H9 (cell line): ENCODE results near the gene FMN1. TPM values are rescaled to one million over a fixed set of nuclear protein-coding genes. Genes with fewer than 3 reads are reported as not detected.

Experiments used
- DNase-seq: peaks from one replicate; pipeline ENCODE4 v3.0.0-alpha.2; 2017
- H2AFZ ChIP-seq: one replicate; pipeline ENCODE4 v1.6.1; 2013; ENCODE audit warnings: mild to moderate bottlenecking, low read length, control low read depth, moderate library complexity
- H2AK5ac ChIP-seq: 2 replicates; pipeline ENCODE4 v1.6.1; 2013; ENCODE audit warnings: low read length, control low read depth, mixed read lengths; ENCODE audit not compliant: insufficient read length
- H2BK120ac ChIP-seq: one replicate; pipeline ENCODE4 v1.6.1; 2013; ENCODE audit warnings: low read depth, mild to moderate bottlenecking, low read length, control low read depth, inconsistent platforms; ENCODE audit not compliant: poor library complexity, severe bottlenecking
- H2BK12ac ChIP-seq: 2 replicates; pipeline ENCODE4 v1.6.1; 2013; ENCODE audit warnings: low read length, control low read depth, mixed read lengths, low read depth; ENCODE audit not compliant: insufficient read length
- H2BK15ac ChIP-seq: 2 replicates; pipeline ENCODE4 v1.6.1; 2013; ENCODE audit warnings: low read depth, low read length, control low read depth
- H2BK20ac ChIP-seq: one replicate; pipeline ENCODE4 v1.6.1; 2013; ENCODE audit warnings: low read depth, mild to moderate bottlenecking, low read length, control low read depth, inconsistent platforms; ENCODE audit not compliant: poor library complexity, severe bottlenecking
- H2BK5ac ChIP-seq: 2 replicates; pipeline ENCODE4 v1.6.1; 2013; ENCODE audit warnings: low read length, control low read depth, mixed read lengths; ENCODE audit not compliant: insufficient read length
- H3K14ac ChIP-seq: 2 replicates; pipeline ENCODE4 v1.6.1; 2013; ENCODE audit warnings: low read length, control low read depth; ENCODE audit not compliant: insufficient read depth
- H3K18ac ChIP-seq: 2 replicates; pipeline ENCODE4 v1.6.1; 2013; ENCODE audit warnings: low read depth, mild to moderate bottlenecking, mixed read lengths, low read length, control low read depth; ENCODE audit not compliant: insufficient read length
- H3K23ac ChIP-seq: 2 replicates; pipeline ENCODE4 v1.6.1; 2013; ENCODE audit warnings: low read length, control low read depth, mixed read lengths, low read depth; ENCODE audit not compliant: insufficient read length
- H3K23me2 ChIP-seq: 2 replicates; pipeline ENCODE4 v1.6.1; 2013; ENCODE audit warnings: low read depth, mild to moderate bottlenecking, mixed read lengths, low read length, control low read depth; ENCODE audit not compliant: insufficient read length, poor library complexity, severe bottlenecking
- H3K27ac ChIP-seq: 2 replicates; pipeline ENCODE4 v1.5.1; 2013; ENCODE audit warnings: low read length, control low read depth, mixed read lengths, low read depth; ENCODE audit not compliant: insufficient read length
- H3K27me3 ChIP-seq: 2 replicates; pipeline ENCODE4 v1.6.1; 2013; ENCODE audit warnings: low read length, control low read depth, inconsistent platforms; ENCODE audit not compliant: insufficient read depth
- H3K4ac ChIP-seq: 2 replicates; pipeline ENCODE4 v1.6.1; 2013; ENCODE audit warnings: low read depth, mild to moderate bottlenecking, control low read depth, inconsistent platforms, low read length, moderate library complexity
- H3K4me1 ChIP-seq: 2 replicates; pipeline ENCODE4 v1.6.1; 2013; ENCODE audit warnings: low read length, control low read depth, inconsistent platforms; ENCODE audit not compliant: insufficient read depth
- H3K4me2 ChIP-seq: 2 replicates; pipeline ENCODE4 v1.6.1; 2013; ENCODE audit warnings: low read length, control low read depth, mixed read lengths; ENCODE audit not compliant: insufficient read length, insufficient read depth
- H3K56ac ChIP-seq: 2 replicates; pipeline ENCODE4 v1.6.1; 2013; ENCODE audit warnings: low read depth, mild to moderate bottlenecking, mixed read lengths, low read length, control low read depth; ENCODE audit not compliant: insufficient read length
- H3K79me1 ChIP-seq: 2 replicates; pipeline ENCODE4 v1.6.1; 2013; ENCODE audit warnings: low read depth, mild to moderate bottlenecking, moderate library complexity, low read length, control low read depth, inconsistent platforms; ENCODE audit not compliant: insufficient read depth, poor library complexity, severe bottlenecking
- H3K79me2 ChIP-seq: 2 replicates; pipeline ENCODE4 v1.6.1; 2013; ENCODE audit warnings: low read length, control low read depth, inconsistent platforms; ENCODE audit not compliant: insufficient read depth
- H3K9ac ChIP-seq: 2 replicates; pipeline ENCODE4 v1.6.1; 2013; ENCODE audit warnings: low read length, control low read depth, mixed read lengths; ENCODE audit not compliant: insufficient read length; ENCODE audit errors: extremely low read depth
- H3K9me3 ChIP-seq: one replicate; pipeline ENCODE4 v1.6.1; 2013; ENCODE audit warnings: low read depth, low read length, inconsistent platforms; ENCODE audit not compliant: control insufficient read depth
- H3T11ph ChIP-seq: one replicate; pipeline ENCODE4 v1.6.1; 2013; ENCODE audit warnings: mild to moderate bottlenecking, low read length, control low read depth, inconsistent platforms
- H4K20me1 ChIP-seq: one replicate; pipeline ENCODE4 v1.6.1; 2013; ENCODE audit not compliant: control insufficient read depth, insufficient read length, insufficient read depth
- H4K5ac ChIP-seq: 2 replicates; pipeline ENCODE4 v1.6.1; 2013; ENCODE audit warnings: low read depth, mild to moderate bottlenecking, mixed read lengths, low read length, control low read depth; ENCODE audit not compliant: insufficient read length
- H4K8ac ChIP-seq: replicated peaks from 2 replicates; pipeline ENCODE4 v1.6.1; 2013; ENCODE audit warnings: low read length, control low read depth, mixed read lengths, low read depth; ENCODE audit not compliant: insufficient read length
- H4K91ac ChIP-seq: 2 replicates; pipeline ENCODE4 v1.6.1; 2013; ENCODE audit warnings: low read depth, mild to moderate bottlenecking, moderate library complexity, mixed read lengths, low read length, control low read depth; ENCODE audit not compliant: insufficient read length
- H3K27ac Mint-ChIP-seq, 3 experiments: 2 replicates in 2 of 3; 3 replicates in 1 of 3; pipeline ENCODE4 v1.8.0; 2020 to 2021; ENCODE audit warnings: mixed read lengths in 3 of 3, mild to moderate bottlenecking in 1 of 3, moderate library complexity in 1 of 3
- H3K27me3 Mint-ChIP-seq: 2 replicates; pipeline ENCODE4 v1.8.0; 2021; ENCODE audit warnings: low read depth, mild to moderate bottlenecking, moderate library complexity, mixed read lengths
- H3K36me3 Mint-ChIP-seq, 3 experiments: 2 replicates in 2 of 3; 3 replicates in 1 of 3; pipeline ENCODE4 v1.8.0; 2020 to 2021; ENCODE audit warnings: low read depth in 3 of 3, mixed read lengths in 3 of 3; ENCODE audit not compliant: insufficient read depth in 1 of 3
- H3K4me1 Mint-ChIP-seq, 2 experiments: 2 replicates each; pipeline ENCODE4 v1.8.0; 2020; ENCODE audit warnings: mixed read lengths in 2 of 2
- H3K4me3 Mint-ChIP-seq, 2 experiments: 2 replicates in 1 of 2; 3 replicates in 1 of 2; pipeline ENCODE4 v1.8.0; 2020 to 2021; ENCODE audit warnings: mild to moderate bottlenecking in 2 of 2, mixed read lengths in 2 of 2, moderate library complexity in 1 of 2
- H3K9me3 Mint-ChIP-seq, 2 experiments: 2 replicates in 1 of 2; 3 replicates in 1 of 2; pipeline ENCODE4 v1.8.0; 2020; ENCODE audit warnings: mild to moderate bottlenecking in 2 of 2, mixed read lengths in 2 of 2, moderate library complexity in 1 of 2
- CTCF ChIP-seq: fragments of 200-600 bp; sonication (generic); conservative IDR thresholded peaks from 3 replicates; pipeline ENCODE4 v1.8.0; 2021; ENCODE audit warnings: antibody characterized with exemption, mild to moderate bottlenecking
- WGBS: extraction: QIAGEN DNeasy Blood & Tissue Kit; methylation state at CpG from one replicate; pipeline ENCODE4 v1.1.7; 2013; ENCODE audit warnings: missing lambda C conversion rate, low lambda C conversion rate, mixed read lengths; ENCODE audit not compliant: insufficient read length; ENCODE audit errors: extremely low coverage; 5-methylcytosine and 5-hydroxymethylcytosine counted together
- total RNA-seq: library from RNA; stranded (reverse); gene quantifications from 2 replicates; pipeline ENCODE4 v1.2.1, GENCODE V29; 2021

The FMN1 gene
- total RNA-seq, 1 experiment from 2014 or later, result 1.9 TPM

GRCh38 chr15:33116198-33116597 is 78.3 kb downstream of the FMN1 start:
- Mint-ChIP-seq H3K36me3 (no peaks in the 10 kb centered on the region), H3K4me3 (no peak overlapping the region), H3K27ac (no peak overlapping the region), H3K9me3 (no peaks in the 10 kb centered on the region), H3K27me3 (no peaks in the 10 kb centered on the region; the same call in 1 of the 2 replicates), H3K4me1 (peaks cover 8 to 15% of the 10 kb centered on the region in 2 experiments)
- H3K9ac ChIP-seq, result no peak overlapping the region
- no peaks in the 10 kb centered on the region for H4K20me1 ChIP-seq
- no peak overlapping the region for H3T11ph ChIP-seq
- H2AFZ ChIP-seq, result no peak overlapping the region
- H3K23me2 ChIP-seq, result no peaks in the 10 kb centered on the region
- no peak overlapping the region for H3K27ac ChIP-seq
- no peak overlapping the region for H3K4ac ChIP-seq
- H3K56ac ChIP-seq, result no peak overlapping the region
- no peak overlapping the region for H4K8ac ChIP-seq
- no peaks in the 10 kb centered on the region for H3K9me3 ChIP-seq
- H2BK20ac ChIP-seq, result no peak overlapping the region
- no peak overlapping the region for H2BK12ac ChIP-seq
- no peak overlapping the region for H3K14ac ChIP-seq
- WGBS, result no CpG with 5 or more reads among the region's 8 CpGs
- no peak overlapping the region for H3K23ac ChIP-seq
- H2BK120ac ChIP-seq, result no peak overlapping the region
- no peaks in the 10 kb centered on the region for H3K79me2 ChIP-seq
- no peak overlapping the region for H3K18ac ChIP-seq
- DNase-seq, result no peak
- no peak overlapping the region for H4K91ac ChIP-seq
- no peaks in the 10 kb centered on the region for H3K79me1 ChIP-seq
- no peak overlapping the region for H2BK15ac ChIP-seq
- H3K4me2 ChIP-seq, result no peak overlapping the region
- no peak overlapping the region for H2AK5ac ChIP-seq
- peaks cover 4% of the 10 kb centered on the region; the same call in 1 of the 2 replicates for H3K4me1 ChIP-seq
- TF ChIP-seq CTCF, result no peak
- H4K5ac ChIP-seq, result no peak overlapping the region
- no peak overlapping the region for H2BK5ac ChIP-seq
- no peaks in the 10 kb centered on the region for H3K27me3 ChIP-seq
